GM18499 (cell line): ENCODE measurements around the gene RPL36A.

Experiments
- ATAC-seq: cut with Tn5 transposase; IDR thresholded peaks from one replicate; pipeline ENCODE4 v1.9.1; 2021; ENCODE audit warnings: moderate number of reproducible peaks; ENCODE audit not compliant: insufficient read depth, unreplicated experiment

The RPL36A gene

DNA sequence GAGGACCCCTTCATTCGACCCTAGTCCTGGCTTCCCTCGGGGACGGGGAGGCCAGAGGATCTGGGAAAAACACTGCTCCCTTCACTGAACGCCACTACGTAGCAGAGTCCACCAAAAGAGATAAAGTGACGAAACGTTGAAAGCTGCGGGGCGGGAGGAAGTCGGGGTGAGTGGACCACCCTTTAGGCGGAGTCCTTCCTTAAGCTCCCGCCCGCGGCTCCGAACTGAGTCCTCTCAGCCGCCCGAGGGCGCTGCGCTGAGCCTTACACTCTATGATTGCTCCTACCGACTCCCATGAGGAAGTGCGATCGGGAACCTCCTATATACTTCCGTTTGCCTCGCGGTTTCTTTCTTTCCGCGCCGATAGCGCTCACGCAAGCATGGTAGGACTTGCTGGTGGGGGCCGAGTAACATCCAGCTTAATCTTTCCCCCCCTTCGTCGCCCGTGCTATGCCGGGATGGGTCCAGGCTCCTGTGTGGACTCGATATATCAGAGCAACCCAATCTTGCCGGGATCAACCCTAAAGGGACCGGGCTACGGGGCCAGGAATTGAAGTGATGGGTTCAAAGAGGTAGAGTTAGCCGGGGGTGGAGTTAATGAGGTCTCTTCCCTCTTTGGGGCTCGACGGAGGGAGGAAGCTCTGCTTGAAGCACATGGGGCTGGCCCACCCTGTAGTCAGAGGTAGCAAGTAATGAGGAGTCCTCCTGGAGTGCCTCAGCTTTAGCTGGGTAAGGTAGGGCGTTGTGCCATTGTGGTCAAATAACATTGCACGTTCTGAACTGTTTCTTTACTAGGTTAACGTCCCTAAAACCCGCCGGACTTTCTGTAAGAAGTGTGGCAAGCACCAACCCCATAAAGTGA lies at the start of gene RPL36A:
Gene RPL36A, plus strand, starts transcription at position 348 of the 862 bp plus-strand sequence. Its CDS starts 33 bp downstream, at position 381.
- ATAC-seq, result peak; percentile 53

- no peak for ATAC-seq
Measured at GRCh38 chrX:101347859-101348451, 42.9 kb upstream of the RPL36A start.

DNA sequence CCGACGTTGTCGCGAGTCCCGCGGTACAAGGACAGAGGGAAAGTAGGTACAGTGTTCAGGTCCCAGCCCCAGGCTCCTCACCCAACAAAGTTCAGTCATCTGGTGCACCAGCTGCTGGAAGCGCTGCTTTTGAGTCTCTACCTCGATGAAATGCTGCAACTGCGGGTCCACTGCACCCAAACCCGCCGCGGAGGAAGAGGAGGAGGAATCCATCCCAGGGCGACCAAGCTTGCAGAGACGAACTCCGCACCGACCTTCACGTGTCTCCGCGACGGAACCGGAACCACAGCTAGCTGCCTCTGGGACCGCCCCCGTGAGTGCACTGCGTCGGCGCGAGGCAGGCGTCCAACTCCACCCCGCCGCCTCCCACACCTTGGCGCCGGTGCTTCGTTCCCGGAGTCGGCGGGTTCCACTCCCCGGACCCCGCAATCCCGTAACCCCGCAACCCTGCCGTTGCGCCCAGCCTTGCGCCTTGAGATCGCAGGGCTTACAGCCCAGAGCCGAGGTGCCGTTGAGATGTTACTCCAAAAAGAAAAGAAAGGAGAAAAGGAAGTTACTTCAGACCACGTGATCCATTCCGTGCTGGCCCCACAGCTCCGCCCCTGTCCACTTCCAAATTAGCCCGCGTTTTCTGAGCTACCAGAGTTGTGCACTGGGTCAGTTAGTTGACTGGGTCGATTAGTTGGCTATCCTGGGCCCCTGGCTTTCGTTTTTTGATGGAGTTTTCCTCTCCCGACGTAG lies 42.2 kb upstream of the RPL36A start, which contains the start of gene TIMM8A:
Gene TIMM8A, minus strand, starts transcription at position 291 of the 741 bp plus-strand sequence. Its CDS starts 78 bp downstream, at position 213.
- ATAC-seq, result peak; percentile 83

GRCh38 chrX:101349193-101349562 lies 41.6 kb upstream of the RPL36A start:
- ATAC-seq, result no peak

GRCh38 chrX:101357166-101357795 lies 33.5 kb upstream of the RPL36A start:
- ATAC-seq, result no peak

DNA sequence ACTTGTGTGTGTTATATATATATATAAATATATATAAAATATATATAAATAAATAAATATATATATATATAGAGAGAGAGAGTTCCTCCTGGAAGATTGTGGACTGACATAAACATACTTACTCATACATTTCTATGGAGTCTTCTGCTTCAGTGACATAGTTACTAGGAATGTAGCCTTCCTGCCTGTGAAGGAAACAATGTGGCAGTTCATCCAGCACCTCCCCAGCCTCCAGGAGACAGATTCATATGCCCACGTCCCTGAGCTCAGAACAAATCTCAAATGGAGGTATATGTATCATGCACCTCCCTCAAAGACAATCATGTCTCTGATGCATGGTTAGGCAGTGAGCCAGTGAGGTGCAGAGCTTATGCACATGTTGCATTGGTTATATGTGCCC lies 30.8 kb upstream of the RPL36A start:
- no peak for ATAC-seq

- ATAC-seq, result no peak
Measured at GRCh38 chrX:101360390-101360789, 30.4 kb upstream of the RPL36A start.

GRCh38 chrX:101362116-101362515 lies 28.7 kb upstream of the RPL36A start:
- no peak for ATAC-seq

- ATAC-seq, result no peak
Measured at GRCh38 chrX:101362757-101363156, 28.1 kb upstream of the RPL36A start.

DNA sequence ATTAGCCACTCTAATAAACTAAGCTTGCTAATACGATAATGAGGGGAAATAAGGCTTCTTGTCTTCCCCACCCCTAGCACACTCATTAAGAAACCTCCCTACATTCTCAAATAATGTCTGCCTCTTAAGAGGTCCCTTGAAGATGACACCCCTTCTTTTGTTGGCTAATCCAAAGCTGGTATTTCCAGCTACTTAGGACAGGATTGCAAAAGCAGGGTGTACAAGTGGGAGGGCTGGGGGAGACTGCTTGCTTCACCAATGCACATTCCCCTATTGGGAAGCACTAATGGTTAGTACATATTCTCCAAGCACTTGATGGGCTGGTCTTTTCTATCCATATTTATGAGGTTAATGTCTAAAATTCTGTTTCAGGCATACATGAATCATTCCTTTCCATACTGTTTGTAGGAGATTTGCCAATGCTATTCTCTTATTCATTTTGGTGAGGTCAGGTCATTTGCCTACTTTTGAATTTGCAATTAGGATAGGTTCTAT lies 25.5 kb upstream of the RPL36A start:
- no peak for ATAC-seq

DNA sequence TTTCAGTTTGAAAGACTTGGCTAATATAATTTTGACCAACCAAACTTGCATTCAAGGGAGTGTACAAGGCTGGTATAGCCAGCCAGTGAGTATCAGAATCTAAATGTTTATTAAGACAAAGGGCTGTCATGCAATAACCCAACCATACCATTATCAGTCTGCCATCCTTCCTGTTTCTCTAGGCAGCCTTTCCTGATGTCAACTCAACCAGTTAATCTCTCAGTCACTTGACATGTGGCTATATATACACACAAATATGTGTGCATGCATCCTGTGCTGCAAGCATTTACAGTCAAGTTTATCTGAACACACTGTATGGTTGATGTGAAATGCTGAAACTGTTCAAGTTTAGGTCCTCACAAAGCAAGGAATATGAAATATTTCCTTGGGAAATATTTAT lies 22.0 kb upstream of the RPL36A start:
- no peak for ATAC-seq

GRCh38 chrX:101369687-101370086 lies 21.1 kb upstream of the RPL36A start:
- no peak for ATAC-seq

GRCh38 chrX:101370888-101371504 lies 19.8 kb upstream of the RPL36A start:
- peak; percentile 85 for ATAC-seq

DNA sequence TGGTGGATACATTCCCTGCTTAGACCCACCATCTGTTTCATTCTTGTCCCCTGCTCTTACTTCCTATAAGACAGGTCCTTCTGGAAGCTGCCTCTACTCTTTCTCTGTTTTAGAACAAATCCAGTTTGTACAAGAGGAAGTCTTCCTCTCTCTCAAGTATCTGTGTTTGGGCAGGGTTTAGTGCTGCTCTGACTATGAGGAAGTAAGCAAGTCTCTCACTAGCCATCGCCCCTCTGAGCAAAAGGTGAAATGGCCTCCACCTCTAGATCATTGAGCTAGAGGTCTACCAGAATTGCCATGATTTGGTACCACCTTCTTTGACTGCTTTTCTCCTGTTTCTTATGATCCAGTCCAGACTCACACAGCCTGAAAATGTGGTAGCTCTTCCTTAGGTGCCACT lies 13.3 kb upstream of the RPL36A start:
- no peak for ATAC-seq

DNA sequence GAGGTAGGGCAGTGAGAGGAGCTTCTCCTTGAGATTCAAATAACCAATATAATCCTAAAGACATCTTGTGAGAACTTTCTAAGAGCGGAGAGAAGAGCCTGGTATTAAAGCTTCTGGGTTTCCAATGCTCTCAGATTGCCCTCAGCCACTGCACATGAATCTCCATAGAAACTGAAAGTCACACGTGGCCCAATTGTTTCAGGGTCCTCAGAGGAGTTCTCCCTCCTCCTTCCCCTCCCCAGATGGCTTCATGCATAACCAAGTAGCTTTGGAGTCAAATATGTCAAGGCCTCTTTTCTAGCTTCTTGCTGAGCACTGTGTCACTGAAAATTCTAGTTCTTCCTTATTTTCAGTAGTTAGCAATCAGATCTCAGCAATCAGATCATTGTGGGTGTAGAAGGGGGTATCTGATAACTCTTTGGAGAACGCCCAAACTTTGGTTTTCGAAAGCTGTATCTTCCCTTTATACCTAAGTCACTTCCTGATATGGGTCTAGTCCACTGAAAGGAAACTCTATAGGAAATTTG lies 7.1 kb upstream of the RPL36A start:
- peak; percentile 67 for ATAC-seq

DNA sequence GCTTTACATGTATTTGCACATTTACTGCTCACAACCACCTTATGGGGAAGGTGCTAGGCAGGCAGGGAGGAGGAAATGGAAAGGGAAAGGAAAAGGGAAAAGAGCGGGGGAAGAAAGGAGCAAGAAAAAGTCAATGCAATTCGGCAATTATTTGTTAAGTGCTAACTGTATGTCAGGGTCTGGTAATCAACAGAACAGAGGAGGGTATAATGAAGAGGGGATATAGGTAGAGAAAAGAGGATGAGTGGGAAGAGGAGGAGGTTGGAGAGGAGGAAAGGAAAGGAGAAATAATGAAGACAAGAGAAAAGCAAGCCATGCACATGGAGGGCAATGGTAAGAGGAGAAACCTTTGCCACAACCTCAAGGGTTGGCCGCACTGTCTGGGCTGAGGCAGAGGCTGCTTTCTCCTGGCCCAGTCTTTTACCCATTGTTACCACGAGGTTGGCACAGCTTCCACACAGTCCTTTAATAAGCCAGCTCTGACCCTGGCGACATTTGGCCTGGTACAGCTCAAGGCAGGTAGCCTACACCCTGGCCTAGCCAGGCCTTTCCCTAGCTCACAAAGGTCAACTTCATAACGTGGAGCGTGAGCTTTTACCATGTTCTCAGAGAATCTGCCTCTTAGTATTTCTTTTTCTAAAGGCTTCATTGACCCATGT lies 5.7 kb upstream of the RPL36A start:
- no peak for ATAC-seq

- ATAC-seq, result peak; percentile 51
Measured at GRCh38 chrX:101385795-101386541, 4.8 kb upstream of the RPL36A start, which contains the start of gene BTK. Gene BTK (minus strand): TSS chrX:101386191. CDS start chrX:101375284, 10,907 bp downstream.

GRCh38 chrX:101386542-101386885 lies 4.3 kb upstream of the RPL36A start:
- no peak for ATAC-seq
